ENCODE results near the gene MAGED4. TPM values are rescaled to one million over a fixed set of nuclear protein-coding genes. Genes with fewer than 3 reads are reported as not detected.

MAGED4 gene
- total and polyA plus RNA-seq, 2 of the 8 experiments (the other 6 are each of a cell fraction or from before 2014, with no cell fraction given): 19.3 to 62.3 TPM

DNA sequence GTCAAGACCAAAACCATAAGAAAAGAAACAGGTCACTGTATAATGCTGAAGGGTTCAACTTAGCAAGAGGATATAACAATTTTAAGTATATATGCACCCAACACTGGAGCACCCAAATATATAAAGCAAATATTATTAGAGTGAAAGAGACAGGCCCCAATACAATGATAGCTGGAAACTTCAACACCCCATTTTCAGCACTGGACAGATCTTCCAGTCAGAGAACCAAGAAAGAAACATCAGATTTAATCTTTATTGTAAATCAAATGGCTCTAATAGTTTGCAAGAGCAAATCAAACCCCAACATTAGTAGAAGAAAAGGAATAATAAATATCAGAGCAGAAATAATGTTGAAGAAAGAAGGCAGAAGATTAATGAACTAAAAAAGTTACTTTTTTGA, 36.2 kb downstream of the MAGED4 start:
- DNase-seq (ENCODE audit: low read depth in 1 of 2, low spot score in 2 of 2): no peak
- no peak overlapping the region for H2BK5ac ChIP-seq (ENCODE audit: low read depth, low read length)
- H4K20me1 ChIP-seq (replicated peaks in 1 of 2; ENCODE audit: control insufficient read depth in 1 of 2, insufficient read depth in 2 of 2, low read length in 2 of 2): no peaks in the 10 kb centered on the region
- H4K91ac ChIP-seq (replicated peaks; ENCODE audit: insufficient read length, low read length): no peak overlapping the region
- ChIA-PET CTCF (ENCODE audit: partially characterized antibody) (interaction anchor here (0.6 kb wide), 1 partner anchor 338 kb away, joined by 3 read pairs; no protein-coding TSS in a partner anchor), POLR2A (ENCODE audit: partially characterized antibody) (no interaction called here)
- H4K8ac ChIP-seq (ENCODE audit: extremely low read depth, insufficient read depth, low read length): no peak overlapping the region
- no peak overlapping the region for H2BK20ac ChIP-seq (ENCODE audit: low read length)
- H3K4me2 ChIP-seq (ENCODE audit: insufficient read depth in 1 of 2, low read depth in 2 of 2, low read length in 2 of 2): no peak overlapping the region
- H3K79me2 ChIP-seq (ENCODE audit: control insufficient read depth in 1 of 2, insufficient read depth in 2 of 2, low read length in 2 of 2): no peaks in the 10 kb centered on the region
- no peak overlapping the region for H3K23ac ChIP-seq (ENCODE audit: insufficient read length)
- H3K27ac ChIP-seq (ENCODE audit: low read depth, low read length): no peak overlapping the region
- no peak overlapping the region for H3K4me3 ChIP-seq (ENCODE audit: extremely low read depth in 1 of 4, insufficient read depth in 2 of 4, low read depth in 3 of 4, low read length in 4 of 4)
- no peak overlapping the region for H3K56ac ChIP-seq (replicated peaks; ENCODE audit: insufficient read length, low read depth, low read length)
- H2AK5ac ChIP-seq (ENCODE audit: low read depth, low read length): no peak overlapping the region
- H3K23me2 ChIP-seq (ENCODE audit: low read depth, low read length): no peaks in the 10 kb centered on the region
- no peaks in the 10 kb centered on the region for H3K27me3 ChIP-seq (replicated peaks in 1 of 4; ENCODE audit: control insufficient read depth in 3 of 4, extremely low read depth in 1 of 4, insufficient read depth in 3 of 4, low read length in 3 of 4)
- H3K14ac ChIP-seq (ENCODE audit: insufficient read length): no peak overlapping the region
- H3K79me1 ChIP-seq (ENCODE audit: low read depth, low read length): no peaks in the 10 kb centered on the region
- H3K4me1 ChIP-seq (replicated peaks in 1 of 4; ENCODE audit: control insufficient read depth in 3 of 4, insufficient read depth in 4 of 4, low read length in 3 of 4): peaks cover 0 to 3% (median 0%) of the 10 kb centered on the region in 4 experiments; a peak in 2 of 7 replicates
- H2BK15ac ChIP-seq (ENCODE audit: low read length): no peak overlapping the region
- H2BK12ac ChIP-seq (ENCODE audit: low read depth, low read length): no peak overlapping the region
- H2BK120ac ChIP-seq (replicated peaks; ENCODE audit: low read depth, low read length): no peak overlapping the region
- no peak overlapping the region for H3K9ac ChIP-seq (replicated peaks in 1 of 4; ENCODE audit: extremely low read depth in 1 of 4, low read depth in 3 of 4, low read length in 3 of 4)
- no peak for FAIRE-seq
- H2AFZ ChIP-seq (ENCODE audit: low read length): no peak overlapping the region
- no peak overlapping the region for H4K5ac ChIP-seq (ENCODE audit: insufficient read length, low read depth, low read length)
- H3K36me3 ChIP-seq (ENCODE audit: control insufficient read depth in 2 of 4, insufficient read depth in 4 of 4, low read length in 3 of 4): no peaks in the 10 kb centered on the region
- H3K9me3 ChIP-seq (ENCODE audit: insufficient read depth in 2 of 2, low read depth in 1 of 2, low read length in 1 of 2): no peaks in the 10 kb centered on the region
- no peak overlapping the region for H3K4ac ChIP-seq (replicated peaks; ENCODE audit: insufficient read length, low read depth, low read length)
- TF ChIP-seq, protein P1, sequence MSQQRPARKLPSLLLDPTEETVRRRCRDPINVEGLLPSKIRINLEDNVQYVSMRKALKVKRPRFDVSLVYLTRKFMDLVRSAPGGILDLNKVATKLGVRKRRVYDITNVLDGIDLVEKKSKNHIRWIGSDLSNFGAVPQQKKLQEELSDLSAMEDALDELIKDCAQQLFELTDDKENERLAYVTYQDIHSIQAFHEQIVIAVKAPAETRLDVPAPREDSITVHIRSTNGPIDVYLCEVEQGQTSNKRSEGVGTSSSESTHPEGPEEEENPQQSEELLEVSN (IDR thresholded peaks at IDR 0.05): no peak
- no peak overlapping the region for H3K18ac ChIP-seq (ENCODE audit: extremely low read depth, low read length)

Small RNA genes within 50 kb of the gene (small RNA-seq; reads per million reads assigned to genes)
- not detected for gene SNORA11D (ENCODE audit: insufficient read depth)

Other genes with a start within 250 kb of the MAGED4 start
- gene MAGED4B, start 115.7 kb upstream of the MAGED4 start, total RNA-seq (2021; fragmentation: NEBNext Ultra II Directional; extraction: Animal tissue kit (Norgen Biotek cat#: 25700)): 78.3 and 81.9 TPM in 2 replicates
- 114 and 144 TPM in 2 replicates for gene MAGED4B, start 115.7 kb upstream of the MAGED4 start, polyA plus RNA-seq (2011; rRNA removed)
- not detected in 2 replicates for gene XAGE2, start 184.1 kb downstream of the MAGED4 start, total RNA-seq (2021; fragmentation: NEBNext Ultra II Directional; extraction: Animal tissue kit (Norgen Biotek cat#: 25700))
- not detected in 2 replicates for gene XAGE2, start 184.1 kb downstream of the MAGED4 start, polyA plus RNA-seq (2011; rRNA removed)